NCI-H1105 (cell line): Measurements from ENCODE around the gene ARHGEF26.

Source experiments
- DNase-seq: peaks from one replicate; lab custom pipeline; 2025; lab: John Stamatoyannopoulos, UW

Gene ARHGEF26

GRCh38 chr3:154254527-154254926, 133.3 kb downstream of the ARHGEF26 start:
- no peak for DNase-seq

DNA sequence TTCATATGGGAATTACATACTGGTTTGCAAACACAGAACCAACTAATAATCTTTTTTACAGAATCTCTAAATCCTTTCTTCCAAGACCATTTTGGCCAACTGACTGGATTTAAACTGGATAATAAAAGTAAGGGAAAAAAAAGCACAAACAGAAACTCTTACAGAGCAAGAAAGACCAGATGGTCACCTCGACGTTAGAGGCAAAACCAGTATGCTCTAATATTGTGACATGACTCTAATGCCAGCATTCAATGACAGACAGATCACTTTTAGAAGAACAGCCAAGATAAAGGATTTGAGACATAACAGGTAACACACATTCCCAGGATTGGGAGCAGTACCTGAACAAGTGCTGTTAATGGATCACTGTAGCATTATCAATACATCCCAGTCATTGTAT, 152.2 kb downstream of the ARHGEF26 start:
- DNase-seq: no peak

DNA sequence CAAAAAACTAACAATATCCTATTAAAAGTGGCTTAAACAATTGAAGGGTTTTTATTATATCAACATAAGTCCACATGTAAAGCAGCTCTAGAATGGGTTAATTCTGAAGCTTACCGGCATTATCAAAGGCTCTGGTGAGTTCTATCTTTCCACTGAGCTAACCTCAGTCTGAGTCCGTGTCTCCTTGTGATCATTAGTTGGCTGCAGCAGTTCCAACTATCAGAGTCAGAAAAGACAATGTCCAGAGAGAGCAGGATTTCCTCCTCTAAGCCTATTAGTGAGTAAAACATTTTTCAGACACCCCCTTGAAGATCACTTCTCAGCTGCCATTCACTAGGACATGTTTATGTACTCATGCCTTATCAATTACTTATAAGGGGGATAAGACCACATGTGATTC, 153.2 kb downstream of the ARHGEF26 start:
- no peak for DNase-seq

DNA sequence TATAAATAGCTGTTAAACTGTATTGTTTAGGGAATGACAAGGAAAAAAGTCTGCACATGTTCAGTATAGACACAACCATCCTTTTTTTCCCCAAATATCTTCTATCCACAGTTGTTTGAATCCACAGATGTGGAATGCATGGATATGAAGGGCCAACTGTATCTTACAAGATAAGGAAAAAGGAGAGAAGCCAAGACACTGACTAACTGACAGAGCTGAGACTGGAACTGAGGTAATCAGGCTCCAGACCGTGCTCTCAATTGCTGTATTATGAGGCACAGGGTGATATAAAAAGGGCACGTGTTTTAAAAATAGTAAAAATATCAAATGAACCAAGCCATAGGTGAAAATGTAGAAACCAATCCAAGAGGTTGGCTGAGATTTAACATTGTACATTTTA, 154.1 kb downstream of the ARHGEF26 start:
- DNase-seq: no peak

DNA sequence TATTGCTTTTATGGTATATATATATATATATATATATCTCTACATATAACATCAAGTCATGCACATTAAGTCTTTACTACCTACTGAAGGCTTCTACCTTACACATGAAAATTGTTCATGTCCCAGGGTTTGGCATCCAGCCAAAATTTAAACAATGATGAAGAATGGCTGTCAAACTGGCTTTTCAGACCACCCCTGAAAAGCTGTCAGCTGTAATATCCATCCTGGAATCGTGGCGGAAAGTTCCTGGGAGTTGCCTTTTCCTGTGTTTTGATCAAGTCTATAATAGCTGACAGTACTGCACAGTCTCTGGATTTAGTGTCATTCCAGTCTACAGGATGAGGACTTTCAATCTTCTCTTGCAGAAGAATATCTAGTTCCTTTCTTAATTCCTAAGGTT, 154.8 kb downstream of the ARHGEF26 start:
- peak; percentile 53 for DNase-seq

DNA sequence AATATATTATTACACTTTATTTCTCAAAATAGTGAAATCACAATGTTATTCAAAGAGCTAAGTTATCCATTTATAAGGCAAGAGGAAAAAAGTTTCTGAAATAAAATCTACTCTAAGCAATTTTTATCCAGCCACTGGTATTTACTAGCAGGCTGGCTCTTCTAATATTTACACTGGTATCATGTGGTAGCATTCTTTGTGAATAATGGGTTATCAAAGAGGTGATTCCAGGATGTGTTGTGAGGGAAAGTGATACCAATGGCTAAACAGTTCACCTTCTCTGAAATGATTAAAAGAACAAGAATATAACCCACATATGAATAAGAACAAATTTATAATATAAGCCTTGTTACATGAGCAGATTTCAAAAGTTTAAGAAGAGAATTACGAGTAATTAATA, 159.0 kb downstream of the ARHGEF26 start:
- no peak for DNase-seq

DNA sequence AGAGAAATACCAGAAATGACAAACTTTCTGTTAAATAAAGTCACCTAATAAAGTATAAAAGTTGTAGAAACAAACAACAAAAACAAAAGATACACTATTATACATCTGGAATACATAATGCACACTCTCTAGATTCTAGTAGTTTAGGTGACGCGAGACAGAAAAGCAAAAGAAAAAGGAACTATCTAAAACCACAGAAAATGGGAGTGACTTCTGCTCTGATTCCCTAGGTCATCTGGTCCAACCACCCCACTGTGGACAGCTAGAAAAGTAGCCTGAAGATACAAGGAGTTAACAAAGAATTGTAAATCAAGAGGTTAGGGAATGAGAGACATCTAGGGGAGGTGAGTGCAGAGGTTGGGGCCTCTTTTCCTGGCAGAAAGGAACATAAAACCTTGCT, 164.0 kb downstream of the ARHGEF26 start:
- no peak for DNase-seq

DNA sequence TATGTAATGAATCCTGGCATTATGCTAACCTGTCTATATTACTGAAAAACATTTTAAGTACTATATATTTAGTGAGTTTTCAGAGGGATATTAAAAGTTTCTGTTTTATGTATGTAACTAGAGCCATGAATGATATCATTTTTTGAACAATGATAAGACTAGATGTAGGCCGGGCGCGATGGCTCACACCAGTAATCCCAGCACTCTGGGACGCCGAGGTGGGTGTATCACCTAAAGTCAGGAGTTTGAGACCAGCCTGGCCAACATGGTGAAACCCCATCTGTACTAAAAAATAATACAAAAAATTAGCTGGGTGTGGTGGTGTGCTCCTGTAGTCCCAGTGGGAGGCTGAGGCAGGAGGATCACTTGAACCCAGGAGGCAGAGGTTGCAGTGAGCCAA, 169.0 kb downstream of the ARHGEF26 start:
- DNase-seq: no peak

DNA sequence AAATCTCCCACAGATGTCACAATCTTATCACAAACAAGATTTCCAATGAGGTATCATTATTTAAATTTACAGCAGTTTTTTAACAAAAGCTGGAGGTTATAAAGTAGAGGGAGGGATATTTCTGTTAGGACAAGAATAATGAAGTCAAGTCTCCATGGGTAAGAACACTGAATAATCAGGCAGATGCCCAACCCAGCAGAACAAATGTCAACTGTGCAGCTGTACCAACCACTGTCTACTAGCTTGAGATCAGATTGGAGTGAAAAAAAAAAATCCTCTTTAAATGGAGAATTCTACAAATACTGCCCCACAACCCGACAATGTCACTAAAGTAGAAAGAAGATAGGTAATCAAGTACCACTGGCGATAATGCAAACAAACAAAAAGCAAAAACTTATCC, 172.8 kb downstream of the ARHGEF26 start:
- no peak for DNase-seq

DNA sequence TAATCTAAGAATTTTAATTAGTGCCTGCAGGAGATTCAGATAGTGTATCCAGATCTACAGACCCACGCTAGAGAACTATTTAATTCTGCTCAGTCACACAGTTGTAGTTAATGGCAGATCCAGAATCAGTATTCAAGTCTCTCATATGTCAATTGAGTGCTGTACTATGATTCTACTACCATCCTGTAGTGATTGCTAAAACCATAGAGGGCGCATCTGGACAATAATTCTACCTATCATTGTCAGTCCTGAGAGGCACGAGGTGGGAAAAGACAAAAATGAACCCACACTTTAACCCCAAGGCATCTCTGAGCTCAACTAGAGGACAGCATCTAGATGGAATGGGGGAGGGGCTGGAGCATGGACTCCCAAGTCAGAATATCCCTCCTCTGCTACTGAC, 180.4 kb downstream of the ARHGEF26 start:
- no peak for DNase-seq

DNA sequence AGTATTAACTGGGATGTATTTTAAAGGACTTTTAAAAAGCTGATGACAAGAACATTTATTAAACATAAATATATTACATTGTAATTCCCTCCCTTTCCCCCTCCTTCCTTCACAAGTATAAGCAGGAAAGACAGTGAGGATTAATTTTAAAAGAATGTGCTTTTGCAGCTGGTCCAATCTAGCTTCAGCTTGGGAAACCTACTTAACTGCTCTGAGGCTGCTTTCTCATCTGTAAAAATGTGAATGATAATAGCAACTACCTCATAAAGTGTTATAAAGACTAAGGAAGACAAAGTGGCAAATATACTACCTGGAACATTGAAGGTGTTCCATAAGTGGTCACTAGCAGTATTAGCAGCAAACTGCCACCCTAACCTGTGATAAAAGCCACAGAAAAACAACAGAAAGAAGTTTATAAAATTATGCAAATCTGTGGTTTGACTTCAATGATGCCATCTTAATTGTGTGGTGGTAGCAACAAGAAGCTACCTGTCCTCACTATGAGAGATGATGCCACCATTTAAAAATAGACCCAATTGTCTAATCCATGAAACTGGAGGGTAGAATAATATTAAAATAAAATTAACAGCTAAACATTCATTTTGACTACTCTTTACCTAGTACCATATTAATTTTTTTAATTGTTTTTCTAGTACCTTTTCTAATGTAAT, 183.1 kb downstream of the ARHGEF26 start:
- DNase-seq: no peak

DNA sequence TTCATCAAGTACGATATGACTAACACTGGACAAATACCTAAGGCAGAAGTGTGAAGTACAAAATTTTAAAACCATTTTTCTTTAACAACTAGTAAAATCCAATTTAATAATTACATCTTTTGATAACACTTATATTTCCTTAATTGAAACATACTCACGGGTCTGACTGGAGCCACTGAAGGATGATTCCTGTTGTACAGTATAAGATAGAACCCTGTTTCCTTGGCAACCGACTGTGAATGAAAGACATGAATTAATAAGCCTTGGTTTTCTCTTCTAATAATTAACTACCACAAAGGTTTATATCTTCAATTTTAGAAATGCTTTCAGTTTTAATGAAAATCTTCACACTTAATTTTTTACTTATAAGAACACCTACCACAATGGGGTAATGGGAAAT, 183.7 kb downstream of the ARHGEF26 start:
- no peak for DNase-seq

GRCh38 chr3:154307363-154307762, 186.2 kb downstream of the ARHGEF26 start:
- no peak for DNase-seq
